Measurements from ENCODE around the gene ACTN3.

GRCh38 chr11:66581261-66581660 is 34.6 kb downstream of the ACTN3 start:
- TF ChIP-seq CTCF (conservative IDR thresholded peaks at IDR 0.05) (no peak), ZFX (IDR thresholded peaks at IDR 0.05) (no peak)
